GM19328 (cell line): ENCODE measurements around the gene COX17.

Experiments
- ATAC-seq: cut with Tn5 transposase; IDR thresholded peaks from one replicate; pipeline ENCODE4 v1.9.1; 2021; ENCODE audit warnings: mild to moderate bottlenecking, moderate library complexity; ENCODE audit not compliant: unreplicated experiment

Gene COX17

DNA sequence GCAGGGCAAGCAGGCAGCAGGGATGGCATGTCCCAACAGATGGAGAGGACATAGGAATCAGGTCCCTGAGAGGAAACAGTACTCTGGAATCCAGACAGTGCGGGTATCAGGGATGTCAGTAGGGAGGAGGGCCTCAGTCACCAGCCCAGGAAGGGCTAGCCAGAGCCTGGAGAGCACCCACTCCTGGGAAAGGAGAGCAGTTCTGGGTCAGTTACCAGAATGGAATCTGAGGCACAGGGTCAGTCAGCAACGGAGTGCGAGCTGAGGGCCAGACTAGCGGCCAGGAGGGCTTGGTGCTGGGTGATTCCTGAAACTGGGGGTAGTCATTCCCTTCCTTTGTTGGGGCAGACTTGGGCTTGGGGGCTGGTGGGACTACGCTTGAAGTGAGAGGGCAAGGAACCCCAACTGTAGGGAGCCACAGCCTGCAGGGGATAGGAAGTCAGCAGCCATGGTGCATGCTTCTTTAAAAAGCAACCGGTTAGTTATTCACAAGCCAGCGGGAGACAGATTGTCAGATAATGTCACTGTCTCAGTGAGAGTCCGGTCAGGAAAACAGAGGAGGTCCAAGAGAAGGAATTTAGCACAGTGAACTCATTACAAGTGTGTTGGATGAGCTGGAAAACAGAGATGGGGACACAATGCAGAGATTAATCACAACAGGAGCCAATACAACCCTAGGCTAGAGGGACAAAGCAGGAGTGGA lies 51.6 kb downstream of the COX17 start:
- ATAC-seq = no peak

DNA sequence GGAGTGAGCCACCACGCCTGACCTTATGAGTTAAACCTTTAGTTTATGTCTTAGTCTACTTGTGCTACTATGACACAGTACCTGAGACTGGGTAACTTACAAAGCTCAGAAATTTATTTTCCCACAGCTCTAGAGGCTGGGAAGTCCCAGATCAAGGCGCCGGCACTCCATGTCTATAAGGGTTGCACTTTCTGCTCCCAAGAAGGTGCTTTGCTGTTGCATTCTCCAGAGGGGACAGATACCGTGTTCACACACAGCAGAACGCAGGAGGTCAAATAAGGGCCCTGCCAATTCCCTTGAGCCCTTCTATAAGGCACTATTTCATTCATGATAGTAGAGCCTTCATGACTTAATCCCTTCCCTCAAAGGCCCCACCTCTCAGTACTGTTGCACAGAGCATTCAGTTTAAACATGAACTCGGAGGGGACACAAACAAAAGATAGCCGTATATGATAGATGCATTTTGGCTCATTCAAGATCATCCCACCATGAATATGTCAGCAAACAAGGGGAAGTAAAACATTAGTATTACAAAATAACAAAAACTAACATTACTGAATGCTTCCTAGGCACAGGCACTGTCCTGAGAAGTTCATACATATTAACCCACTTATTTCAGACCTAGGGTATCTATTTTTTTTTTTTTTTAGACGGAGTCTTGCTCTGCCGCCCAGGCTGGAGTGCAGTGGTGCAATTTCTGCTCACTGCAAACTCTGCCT lies 53.0 kb downstream of the COX17 start:
- no peak for ATAC-seq

DNA sequence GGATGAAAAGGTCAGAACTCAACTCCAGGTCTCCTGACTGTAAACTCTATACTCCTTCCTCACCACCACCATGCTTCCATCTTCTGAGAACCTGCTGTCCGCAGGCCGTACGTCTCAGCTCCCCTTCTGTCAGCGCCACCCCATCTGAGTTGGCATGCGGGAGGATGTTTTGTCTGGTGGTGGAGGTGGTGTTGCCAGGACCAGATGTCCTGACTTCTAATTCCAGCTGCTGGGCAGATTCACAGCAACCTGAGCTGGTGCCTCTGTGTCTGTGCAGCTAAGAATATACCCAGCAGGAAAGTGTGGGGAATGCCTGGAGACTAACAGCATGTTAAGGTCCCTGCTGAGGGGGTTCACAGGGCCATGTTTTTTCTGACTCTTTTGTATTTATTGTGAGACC lies 56.3 kb downstream of the COX17 start:
- ATAC-seq = no peak
